Measurements from ENCODE around the gene PIAS4.

The PIAS4 gene

GRCh38 chr19:4016903-4017638 is 9.5 kb downstream of the PIAS4 start:
- Histone ChIP-seq H3K79me2 (ENCODE audit: insufficient read depth, low read length) (peaks cover 27% of the 10 kb centered on the region; the same call in 1 of the 2 replicates), H2AFZ (ENCODE audit: low read depth, low read length, severe bottlenecking) (no peak overlapping the region), H3K9ac (ENCODE audit: low read length) (no peak overlapping the region), H3K36me3 (ENCODE audit: low read length) (no peaks in the 10 kb centered on the region), H3K27me3 (ENCODE audit: low read length) (no peaks in the 10 kb centered on the region), H3K4me3 (ENCODE audit: insufficient read depth, low read length, poor library complexity, severe bottlenecking) (no peak overlapping the region), H3F3A (ENCODE audit: insufficient read depth) (no peaks in the 10 kb centered on the region), H4K20me1 (ENCODE audit: low read depth, low read length) (no peaks in the 10 kb centered on the region), H3K27ac (ENCODE audit: low read depth, low read length) (no peak overlapping the region), H3K4me2 (ENCODE audit: low read depth, low read length, poor library complexity, severe bottlenecking) (no peak overlapping the region), H3K9me2 (replicated peaks; ENCODE audit: insufficient read depth, low read length) (no peaks in the 10 kb centered on the region), H3K9me3 (ENCODE audit: insufficient read depth, low read length) (no peaks in the 10 kb centered on the region)
- TF ChIP-seq EZH2phosphoT487 (conservative IDR thresholded peaks at IDR 0.05; ENCODE audit: low read length) = no peak
- TF ChIP-seq, protein P1, sequence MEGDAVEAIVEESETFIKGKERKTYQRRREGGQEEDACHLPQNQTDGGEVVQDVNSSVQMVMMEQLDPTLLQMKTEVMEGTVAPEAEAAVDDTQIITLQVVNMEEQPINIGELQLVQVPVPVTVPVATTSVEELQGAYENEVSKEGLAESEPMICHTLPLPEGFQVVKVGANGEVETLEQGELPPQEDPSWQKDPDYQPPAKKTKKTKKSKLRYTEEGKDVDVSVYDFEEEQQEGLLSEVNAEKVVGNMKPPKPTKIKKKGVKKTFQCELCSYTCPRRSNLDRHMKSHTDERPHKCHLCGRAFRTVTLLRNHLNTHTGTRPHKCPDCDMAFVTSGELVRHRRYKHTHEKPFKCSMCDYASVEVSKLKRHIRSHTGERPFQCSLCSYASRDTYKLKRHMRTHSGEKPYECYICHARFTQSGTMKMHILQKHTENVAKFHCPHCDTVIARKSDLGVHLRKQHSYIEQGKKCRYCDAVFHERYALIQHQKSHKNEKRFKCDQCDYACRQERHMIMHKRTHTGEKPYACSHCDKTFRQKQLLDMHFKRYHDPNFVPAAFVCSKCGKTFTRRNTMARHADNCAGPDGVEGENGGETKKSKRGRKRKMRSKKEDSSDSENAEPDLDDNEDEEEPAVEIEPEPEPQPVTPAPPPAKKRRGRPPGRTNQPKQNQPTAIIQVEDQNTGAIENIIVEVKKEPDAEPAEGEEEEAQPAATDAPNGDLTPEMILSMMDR (IDR thresholded peaks at IDR 0.05; ENCODE audit: insufficient read depth, low read length, poor library complexity, severe bottlenecking) = no peak

DNA sequence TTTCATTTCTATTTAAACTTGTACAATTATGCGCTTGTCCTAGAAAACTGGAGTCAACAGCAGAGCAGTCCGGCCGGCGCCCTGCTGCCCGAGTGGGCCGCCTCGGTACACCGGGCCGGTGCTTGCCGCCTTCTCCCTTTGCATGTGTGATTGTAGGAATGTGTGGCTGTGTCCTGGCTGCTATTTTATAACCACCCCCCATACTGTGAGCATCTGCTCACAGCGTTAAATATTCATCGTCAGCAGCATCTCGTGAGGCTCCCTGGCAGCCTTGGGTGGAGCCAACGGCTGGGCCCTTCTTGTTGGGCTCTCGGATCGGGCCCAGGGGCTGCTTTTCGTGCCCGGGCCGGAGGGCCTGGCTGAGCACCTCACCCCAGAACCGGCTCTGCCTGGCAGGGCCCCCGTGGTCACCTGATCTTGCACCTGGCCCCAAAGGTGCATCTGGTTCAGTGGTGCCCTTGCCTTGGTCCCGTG is 10.6 kb downstream of the PIAS4 start:
- Histone ChIP-seq H3F3A (ENCODE audit: insufficient read depth) (no peaks in the 10 kb centered on the region), H2AFZ (ENCODE audit: low read depth, low read length, severe bottlenecking) (no peak overlapping the region), H3K9me2 (replicated peaks; ENCODE audit: insufficient read depth, low read length) (no peaks in the 10 kb centered on the region), H3K4me3 (ENCODE audit: insufficient read depth, low read length, poor library complexity, severe bottlenecking) (no peak overlapping the region), H3K27ac (ENCODE audit: low read depth, low read length) (no peak overlapping the region), H4K20me1 (ENCODE audit: low read depth, low read length) (no peaks in the 10 kb centered on the region), H3K9ac (ENCODE audit: low read length) (no peak overlapping the region), H3K79me2 (ENCODE audit: insufficient read depth, low read length) (peaks cover 27% of the 10 kb centered on the region; the same call in 1 of the 2 replicates), H3K36me3 (ENCODE audit: low read length) (no peaks in the 10 kb centered on the region), H3K4me2 (ENCODE audit: low read depth, low read length, poor library complexity, severe bottlenecking) (no peak overlapping the region), H3K9me3 (ENCODE audit: insufficient read depth, low read length) (no peaks in the 10 kb centered on the region), H3K27me3 (ENCODE audit: low read length) (no peaks in the 10 kb centered on the region)
- no peak for TF ChIP-seq EZH2phosphoT487 (conservative IDR thresholded peaks at IDR 0.05; ENCODE audit: low read length)
- TF ChIP-seq, protein P1 (IDR thresholded peaks at IDR 0.05; ENCODE audit: insufficient read depth, low read length, poor library complexity, severe bottlenecking) = no peak

GRCh38 chr19:4018775-4019504 is 11.4 kb downstream of the PIAS4 start:
- no peak overlapping the region for H2AFZ ChIP-seq (ENCODE audit: low read depth, low read length, severe bottlenecking)
- no peaks in the 10 kb centered on the region for H3K36me3 ChIP-seq (ENCODE audit: low read length)
- no peaks in the 10 kb centered on the region for H3K9me3 ChIP-seq (ENCODE audit: insufficient read depth, low read length)
- H3K27ac ChIP-seq (ENCODE audit: low read depth, low read length) = no peak overlapping the region
- peaks cover 32% of the 10 kb centered on the region; the same call in 1 of the 2 replicates for H3K79me2 ChIP-seq (ENCODE audit: insufficient read depth, low read length)
- H3K27me3 ChIP-seq (ENCODE audit: low read length) = no peaks in the 10 kb centered on the region
- no peaks in the 10 kb centered on the region for H3F3A ChIP-seq (ENCODE audit: insufficient read depth)
- H3K4me2 ChIP-seq (ENCODE audit: low read depth, low read length, poor library complexity, severe bottlenecking) = no peak overlapping the region
- H4K20me1 ChIP-seq (ENCODE audit: low read depth, low read length) = no peaks in the 10 kb centered on the region
- H3K4me3 ChIP-seq (ENCODE audit: insufficient read depth, low read length, poor library complexity, severe bottlenecking) = no peak overlapping the region
- no peak overlapping the region for H3K9ac ChIP-seq (ENCODE audit: low read length)
- H3K9me2 ChIP-seq (replicated peaks; ENCODE audit: insufficient read depth, low read length) = no peaks in the 10 kb centered on the region
- TF ChIP-seq, protein P1 (IDR thresholded peaks at IDR 0.05; ENCODE audit: insufficient read depth, low read length, poor library complexity, severe bottlenecking) = no peak
- TF ChIP-seq EZH2phosphoT487 (conservative IDR thresholded peaks at IDR 0.05; ENCODE audit: low read length) = no peak

Data from SU-DHL-6 (cell line).